HUES64 (cell line): ENCODE data around the gene ONECUT3.
A peak's percentile ranks its signal among the peaks of the same experiment; 100 is the strongest.

Experiments
- H3K27ac ChIP-seq: 2 replicates; pipeline ENCODE4 v1.7.0; 2013; ENCODE audit warnings: low read depth, low read length, inconsistent platforms
- H3K27me3 ChIP-seq: 2 replicates; pipeline ENCODE4 v1.6.1; 2013; ENCODE audit warnings: mild to moderate bottlenecking, low read length; ENCODE audit not compliant: insufficient read depth
- H3K36me3 ChIP-seq: 2 replicates; pipeline ENCODE4 v1.6.1; 2013; ENCODE audit warnings: mild to moderate bottlenecking, low read length; ENCODE audit not compliant: insufficient read depth
- H3K4me1 ChIP-seq: 2 replicates; pipeline ENCODE4 v1.6.1; 2013; ENCODE audit warnings: mild to moderate bottlenecking, low read length, moderate library complexity; ENCODE audit not compliant: insufficient read depth
- H3K4me3 ChIP-seq: 2 replicates; pipeline ENCODE4 v1.5.1; 2013; ENCODE audit warnings: mild to moderate bottlenecking, low read length, moderate library complexity
- H3K9ac ChIP-seq: 2 replicates; pipeline ENCODE4 v1.6.1; 2013; ENCODE audit warnings: mild to moderate bottlenecking, low read depth, low read length
- H3K9me3 ChIP-seq: 2 replicates; pipeline ENCODE4 v1.6.1; 2013; ENCODE audit warnings: low read depth, low read length; ENCODE audit not compliant: insufficient read depth
- WGBS: fragments of 150-250, 120-280 bp; methylation state at CpG from one replicate; pipeline ENCODE4 v1.1.7; 2013; ENCODE audit warnings: missing lambda C conversion rate; 5-methylcytosine and 5-hydroxymethylcytosine counted together

ONECUT3 gene

DNA sequence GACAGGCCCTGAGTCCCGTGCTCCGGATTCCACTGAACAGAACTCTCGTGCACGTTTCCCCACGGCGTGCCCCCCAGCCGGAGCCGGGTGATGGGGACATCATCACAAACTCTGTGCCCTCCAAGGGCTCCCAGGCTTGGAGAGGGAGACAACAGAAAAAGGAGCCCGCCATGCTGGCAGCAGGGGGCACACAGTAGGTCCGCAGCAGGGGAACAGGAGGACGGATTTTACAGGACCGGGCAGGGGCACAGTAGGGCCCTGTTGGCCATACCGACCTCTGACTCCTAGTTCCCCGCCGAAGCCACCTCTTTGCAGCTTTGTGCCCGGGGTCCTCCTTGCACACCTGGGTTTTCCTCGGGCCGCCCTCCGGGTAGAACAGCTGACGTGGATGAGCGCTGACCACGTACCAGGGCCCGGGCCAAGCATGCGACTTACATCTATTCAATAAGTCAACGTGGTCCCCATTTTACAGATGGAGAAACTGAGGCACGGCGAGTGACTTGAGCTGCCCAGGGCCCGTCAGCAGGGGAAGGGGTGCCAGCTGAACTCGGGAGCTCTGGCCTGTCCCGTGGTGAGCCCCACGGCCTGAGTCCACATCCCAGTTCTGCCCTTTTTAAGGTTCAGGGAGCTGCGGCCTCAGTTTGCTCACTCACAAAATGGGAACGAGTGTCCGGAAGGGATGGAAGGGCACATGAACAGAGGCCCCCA is 10.2 kb upstream of the ONECUT3 start:
- H3K36me3 ChIP-seq, result no peaks in the 10 kb centered on the region
- peaks cover 59% of the 10 kb centered on the region for H3K27me3 ChIP-seq

DNA sequence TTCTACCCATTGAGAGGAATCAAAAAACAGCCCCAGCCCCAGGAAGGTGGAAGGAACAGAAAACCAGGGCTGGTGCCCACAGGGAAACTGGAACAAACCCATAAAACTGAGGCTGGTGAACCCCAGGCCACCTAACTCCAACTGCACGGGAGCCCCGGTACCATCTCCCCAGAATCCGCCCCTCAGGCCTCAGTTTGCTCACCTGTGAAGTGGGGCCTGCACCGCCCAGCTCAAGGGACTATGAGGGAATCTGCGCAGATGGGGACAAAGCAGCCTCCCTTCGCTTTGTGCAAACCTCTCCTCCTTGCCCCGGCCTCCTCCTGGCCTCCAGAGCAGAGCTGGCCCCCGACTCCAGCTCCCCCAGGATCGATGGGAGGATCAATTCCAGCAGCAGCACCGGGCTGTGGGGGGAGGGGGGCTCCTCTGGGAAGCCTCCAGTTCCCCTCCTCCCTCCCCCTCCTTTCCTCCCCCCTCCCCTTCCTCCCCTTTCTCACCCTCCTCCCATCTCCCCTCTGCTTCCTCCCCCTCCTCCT is 9.1 kb upstream of the ONECUT3 start:
- H3K9me3 ChIP-seq, result no peaks in the 10 kb centered on the region
- no peak overlapping the region for H3K4me3 ChIP-seq
- H3K36me3 ChIP-seq, result no peaks in the 10 kb centered on the region
- 64% methylated on average over 8 of the region's 10 CpGs for WGBS
- peaks cover 11% of the 10 kb centered on the region; the same call in 1 of the 2 replicates for H3K4me1 ChIP-seq
- H3K27ac ChIP-seq, result no peak overlapping the region
- H3K27me3 ChIP-seq, result peaks cover 66% of the 10 kb centered on the region
- no peak overlapping the region for H3K9ac ChIP-seq

More for the DNA sequence above, 10.2 kb upstream of the ONECUT3 start:
- no peak overlapping the region for H3K9ac ChIP-seq
- H3K27ac ChIP-seq, result no peak overlapping the region
- WGBS, result 85% methylated on average over 34 of the region's 34 CpGs
- H3K4me1 ChIP-seq, result peaks cover 11% of the 10 kb centered on the region; the same call in 1 of the 2 replicates
- H3K9me3 ChIP-seq, result no peaks in the 10 kb centered on the region
- H3K4me3 ChIP-seq, result no peak overlapping the region

DNA sequence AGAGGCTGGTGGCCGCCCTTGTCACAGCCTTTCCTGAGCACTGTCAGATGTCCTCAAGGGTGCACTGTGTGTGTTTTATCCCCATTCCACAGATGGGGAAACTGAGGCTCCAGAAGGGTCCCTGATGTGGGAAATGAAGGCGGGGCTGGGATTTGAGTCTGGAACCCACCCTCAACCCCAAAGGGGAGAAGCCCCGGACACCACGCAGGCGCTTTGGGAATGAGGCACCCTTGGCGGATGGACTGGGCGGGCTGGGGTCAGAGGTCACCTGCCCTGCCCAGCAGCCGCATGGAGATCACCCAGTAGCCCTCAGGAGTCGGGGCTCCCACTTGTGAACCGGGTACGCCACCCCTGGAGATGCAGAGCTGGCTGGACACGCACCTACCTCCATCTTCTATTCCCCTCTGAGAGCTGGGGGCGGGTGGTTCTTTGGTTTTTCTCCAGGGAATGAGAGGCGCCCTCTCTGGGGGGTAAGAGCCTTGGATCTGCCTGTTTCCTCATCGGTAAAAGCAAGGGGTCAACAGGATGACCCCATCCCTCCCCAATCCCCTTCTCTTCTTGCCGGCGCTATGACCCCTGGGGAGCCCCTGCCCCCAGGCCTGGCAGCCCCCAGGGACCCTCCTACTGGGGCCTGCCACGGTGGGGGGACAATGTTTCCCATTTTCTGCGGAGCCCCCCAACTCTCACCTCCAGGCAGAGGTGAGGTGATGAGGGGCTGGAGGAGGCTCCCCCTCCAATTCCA is 8.3 kb upstream of the ONECUT3 start:
- H3K9me3 ChIP-seq, result no peaks in the 10 kb centered on the region
- H3K36me3 ChIP-seq, result no peaks in the 10 kb centered on the region
- peaks cover 11% of the 10 kb centered on the region; the same call in 1 of the 2 replicates for H3K4me1 ChIP-seq
- H3K9ac ChIP-seq, result no peak overlapping the region
- WGBS, result 17% methylated on average over 16 of the region's 19 CpGs
- H3K27ac ChIP-seq, result no peak overlapping the region
- peaks cover 74% of the 10 kb centered on the region for H3K27me3 ChIP-seq
- peak overlapping the region; percentile 30 for H3K4me3 ChIP-seq

DNA sequence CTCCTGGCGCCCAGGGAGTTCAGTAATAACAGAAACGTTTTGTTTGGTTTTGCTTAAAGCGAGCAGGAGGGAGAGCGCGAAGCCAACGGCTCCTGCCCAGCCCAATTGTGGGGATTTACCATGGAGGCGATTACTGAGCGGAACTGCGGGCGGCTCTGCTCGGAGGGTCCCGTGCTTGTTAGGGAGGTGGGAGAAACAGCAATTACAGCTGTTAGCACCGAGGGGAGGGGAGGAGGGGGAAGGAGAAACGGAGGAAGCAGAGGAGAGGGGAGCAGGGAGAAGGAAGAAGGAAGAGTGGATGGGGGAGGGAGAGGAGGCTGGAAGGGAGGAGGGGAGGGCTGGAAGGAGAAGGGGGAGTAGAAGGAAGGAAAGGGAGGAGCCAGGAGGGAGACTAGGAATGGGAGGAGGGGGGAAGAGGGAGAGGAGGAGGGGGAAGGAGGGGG is 7.7 kb upstream of the ONECUT3 start:
- H3K9ac ChIP-seq, result no peak overlapping the region
- no peaks in the 10 kb centered on the region for H3K36me3 ChIP-seq
- peaks cover 11% of the 10 kb centered on the region; the same call in 1 of the 2 replicates for H3K4me1 ChIP-seq
- H3K27ac ChIP-seq, result no peak overlapping the region
- H3K4me3 ChIP-seq, result peak overlapping the region; percentile 30
- WGBS, result 2% methylated on average over 14 of the region's 14 CpGs
- H3K27me3 ChIP-seq, result peaks cover 75% of the 10 kb centered on the region
- no peaks in the 10 kb centered on the region for H3K9me3 ChIP-seq

DNA sequence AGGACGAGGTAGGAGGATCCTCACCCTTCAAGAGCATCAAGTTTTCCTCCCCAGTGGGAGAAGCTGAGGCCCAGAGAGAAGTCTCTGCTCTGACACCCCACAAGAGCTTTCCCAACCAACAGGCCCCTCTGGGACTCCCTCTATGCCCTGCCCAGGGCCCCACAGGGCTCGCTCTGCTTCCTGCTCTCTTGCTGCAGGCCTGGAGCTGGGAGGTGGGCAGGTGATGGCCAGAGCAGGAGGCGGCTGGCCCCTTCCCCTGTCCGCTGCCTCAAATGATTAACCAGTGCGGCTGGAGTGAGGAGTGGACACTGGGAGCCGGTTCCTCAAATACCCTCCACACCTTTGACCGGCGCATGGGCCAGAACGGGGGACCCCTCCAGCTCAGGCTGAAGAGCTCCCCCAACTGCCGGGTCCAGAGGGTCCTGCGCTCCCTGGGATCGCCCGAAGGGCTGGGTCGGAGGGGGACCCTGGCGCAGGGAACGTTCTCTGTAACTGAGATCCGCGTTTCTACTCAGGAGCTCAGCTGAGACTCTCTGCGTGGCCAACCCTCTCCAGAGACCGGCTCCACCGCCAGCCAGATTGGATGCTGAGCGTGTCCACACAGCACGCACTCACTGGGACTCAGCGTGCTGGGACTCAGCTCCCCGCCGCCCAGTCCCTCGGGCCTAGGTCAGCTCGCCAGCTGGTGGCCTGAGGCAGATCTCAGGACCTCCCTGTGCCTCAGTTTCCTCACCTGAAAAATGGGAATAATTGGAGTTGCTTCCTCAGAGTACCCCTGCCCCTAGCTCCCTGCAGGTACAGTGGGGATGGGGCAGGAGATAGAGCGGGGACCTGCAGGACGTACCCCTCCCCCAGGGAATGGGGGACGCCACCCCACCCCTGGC is 6.7 kb upstream of the ONECUT3 start:
- Histone ChIP-seq H3K4me3 (peak overlapping the region; percentile 16; the same call in 1 of the 2 replicates), H3K4me1 (peaks cover 11% of the 10 kb centered on the region; the same call in 1 of the 2 replicates), H3K36me3 (no peaks in the 10 kb centered on the region), H3K9ac (no peak overlapping the region), H3K27ac (no peak overlapping the region), H3K27me3 (peaks cover 83% of the 10 kb centered on the region), H3K9me3 (no peaks in the 10 kb centered on the region)
- 4% methylated on average over 30 of the region's 31 CpGs for WGBS

DNA sequence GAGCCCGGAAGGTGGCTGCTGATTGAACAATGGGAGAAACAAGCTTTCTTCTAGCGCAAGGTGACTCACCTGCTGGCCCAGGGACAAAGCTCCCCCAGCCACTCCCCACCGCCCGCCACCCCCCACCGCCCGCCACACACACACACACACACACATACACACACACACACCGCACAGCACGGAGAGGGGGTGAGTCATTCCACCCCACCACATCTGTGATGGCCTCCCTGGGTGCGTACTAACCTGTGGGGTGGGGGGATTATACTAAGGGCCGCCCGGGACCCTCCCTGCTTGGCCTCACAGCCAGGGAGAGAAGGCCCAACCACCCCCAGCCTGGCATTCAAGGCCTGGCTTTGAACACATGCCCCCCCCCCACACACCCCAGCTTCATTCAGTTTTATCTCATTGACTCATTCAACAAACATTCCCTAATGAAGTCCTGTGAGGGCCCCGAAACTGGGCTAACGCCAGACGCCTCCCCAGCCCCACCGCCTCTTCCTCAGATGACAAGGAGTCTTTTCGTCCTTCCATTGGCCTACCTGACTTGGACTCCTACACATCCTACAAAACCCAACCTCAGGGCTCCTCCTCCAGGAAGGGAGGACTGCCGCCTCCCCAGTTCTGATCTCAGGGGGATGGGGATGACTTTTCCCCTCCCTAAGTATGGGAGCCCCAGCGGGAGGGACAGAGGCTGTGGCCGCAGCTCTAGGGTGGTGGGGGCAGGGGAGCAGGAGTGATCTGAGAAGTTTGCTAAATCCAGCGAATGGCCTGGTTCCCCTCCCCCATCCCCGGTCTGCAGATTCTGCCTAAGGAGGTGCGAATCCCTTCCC is 5.8 kb upstream of the ONECUT3 start:
- no peak overlapping the region for H3K9ac ChIP-seq
- H3K9me3 ChIP-seq, result no peaks in the 10 kb centered on the region
- H3K4me3 ChIP-seq, result peak overlapping the region; percentile 45
- H3K4me1 ChIP-seq, result peaks cover 11% of the 10 kb centered on the region; the same call in 1 of the 2 replicates
- no peak overlapping the region for H3K27ac ChIP-seq
- no peaks in the 10 kb centered on the region for H3K36me3 ChIP-seq
- H3K27me3 ChIP-seq, result peaks cover 88% of the 10 kb centered on the region
- WGBS, result 4% methylated on average over 12 of the region's 22 CpGs

DNA sequence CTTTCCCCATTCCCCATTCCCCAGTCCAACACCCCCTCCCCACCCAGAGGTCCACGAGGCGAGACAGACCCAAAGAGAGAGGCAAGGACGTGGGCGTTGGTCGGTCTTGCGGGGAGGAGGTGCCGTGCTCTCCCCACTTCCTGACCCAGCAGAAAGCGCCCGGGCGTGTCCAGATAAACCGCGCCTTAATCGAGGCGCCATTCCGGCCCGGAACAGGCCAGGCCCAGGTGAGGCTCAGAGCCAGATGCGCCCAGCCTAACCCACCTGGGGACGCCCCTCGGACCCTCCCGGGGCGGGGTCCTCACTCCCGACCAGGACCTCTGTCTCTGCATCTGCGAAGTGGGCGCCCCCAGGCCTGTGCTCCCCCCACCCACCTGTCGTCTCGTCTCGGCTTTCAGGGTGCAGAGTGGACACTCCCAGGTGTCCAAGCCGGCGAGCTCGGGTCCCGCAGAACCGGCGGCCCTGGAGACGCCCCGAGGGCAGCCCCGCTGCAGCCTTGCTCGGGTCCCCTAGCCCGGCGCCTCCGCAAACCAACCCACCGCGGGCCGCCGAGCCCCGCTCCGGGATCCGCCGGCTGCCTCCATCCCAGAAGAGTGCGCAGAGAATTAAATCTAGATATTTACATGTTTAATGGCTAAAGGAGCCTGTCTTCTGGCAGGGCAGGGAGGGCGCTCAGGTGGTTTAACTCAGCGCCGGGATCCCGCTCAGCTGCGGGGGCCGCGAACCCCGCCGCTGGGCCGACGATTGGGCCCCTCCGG is 5.0 kb upstream of the ONECUT3 start:
- H3K4me3 ChIP-seq, result peak overlapping the region; percentile 45
- no peaks in the 10 kb centered on the region for H3K9me3 ChIP-seq
- H3K27me3 ChIP-seq, result peaks cover 90% of the 10 kb centered on the region
- no peak overlapping the region for H3K27ac ChIP-seq
- H3K4me1 ChIP-seq, result peaks cover 11% of the 10 kb centered on the region; the same call in 1 of the 2 replicates
- no peak overlapping the region; the same call in 1 of the 2 replicates for H3K9ac ChIP-seq
- H3K36me3 ChIP-seq, result no peaks in the 10 kb centered on the region
- 1% methylated on average over 61 of the region's 61 CpGs for WGBS

DNA sequence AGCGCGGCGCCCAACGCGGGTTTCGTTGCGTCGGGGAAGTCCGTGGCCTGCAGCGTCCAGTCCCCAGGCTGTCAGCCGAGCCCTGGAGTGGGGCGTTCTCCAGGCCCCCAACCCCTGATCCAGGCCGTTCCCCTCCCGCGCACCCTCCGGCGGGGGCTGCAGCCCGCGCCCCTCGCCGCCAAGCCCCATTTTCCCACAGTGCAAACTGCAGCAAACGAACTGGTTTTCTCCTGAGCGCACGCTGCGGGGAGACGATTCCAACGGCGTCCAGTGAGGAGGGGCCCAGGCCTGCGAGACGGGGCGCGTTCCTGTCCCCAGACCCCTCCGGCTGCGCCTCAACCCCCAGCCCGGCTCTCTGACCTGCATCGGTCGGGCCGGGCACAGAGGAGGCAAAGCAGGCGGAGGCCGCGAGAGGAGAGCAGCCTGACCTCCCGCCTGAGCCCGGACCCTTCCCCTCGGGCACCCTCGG is 4.4 kb upstream of the ONECUT3 start:
- Histone ChIP-seq H3K9ac (no peak overlapping the region), H3K4me3 (peak overlapping the region; percentile 45; the same call in 1 of the 2 replicates), H3K36me3 (no peaks in the 10 kb centered on the region), H3K27ac (no peak overlapping the region), H3K27me3 (peaks cover 92% of the 10 kb centered on the region), H3K9me3 (no peaks in the 10 kb centered on the region), H3K4me1 (peaks cover 11% of the 10 kb centered on the region; the same call in 1 of the 2 replicates)
- 2% methylated on average over 45 of the region's 45 CpGs for WGBS

DNA sequence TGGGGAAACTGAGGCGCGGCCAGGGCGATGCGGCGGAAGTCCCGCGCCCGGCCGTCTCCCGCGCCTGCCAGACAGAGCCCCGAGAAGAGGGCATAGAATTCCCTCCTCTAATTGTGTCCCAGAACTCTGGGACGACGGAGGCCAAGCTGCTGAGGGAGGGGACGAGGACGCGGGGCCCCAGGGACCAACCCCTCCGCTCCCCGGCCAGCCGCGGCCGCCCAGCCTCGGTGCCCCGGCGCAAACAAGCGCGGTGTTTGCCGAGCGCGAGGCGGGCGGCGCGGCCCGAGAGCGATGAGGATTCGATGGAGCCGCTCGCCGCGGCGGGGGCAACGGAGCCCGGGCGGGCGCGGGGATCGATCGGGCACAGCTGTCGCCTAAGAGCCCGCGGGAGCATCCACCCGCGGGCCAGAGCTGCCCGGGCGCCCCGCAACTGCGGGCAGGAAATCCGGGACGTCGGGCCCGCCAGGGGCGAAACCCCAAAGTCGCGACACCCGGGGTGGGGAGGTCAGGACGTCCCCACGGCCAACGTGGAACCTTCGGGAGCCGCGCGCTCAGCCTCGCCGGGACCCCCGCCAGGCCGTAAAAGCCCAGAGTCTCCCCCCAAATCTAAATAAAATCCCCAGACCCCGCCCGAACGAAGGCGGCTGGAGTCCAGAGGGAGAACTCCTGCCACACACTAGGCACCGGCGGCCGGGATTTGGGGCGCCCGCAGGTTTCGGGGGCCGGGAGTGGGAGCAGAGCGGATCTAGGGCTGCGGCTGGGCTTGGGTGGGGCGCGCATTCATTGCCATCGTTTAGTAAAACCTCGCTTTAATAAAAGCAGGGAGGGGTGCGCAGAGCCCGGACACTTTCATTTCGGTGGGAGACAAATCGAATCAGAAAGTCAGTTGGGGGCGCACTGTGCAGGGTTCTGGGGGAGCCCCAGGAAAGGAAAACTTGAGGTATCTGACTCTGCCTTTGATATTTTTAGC is 3.6 kb upstream of the ONECUT3 start:
- Histone ChIP-seq H3K27ac (no peak overlapping the region), H3K4me3 (no peak overlapping the region)
- 4% methylated on average over 99 of the region's 99 CpGs for WGBS

More for the DNA sequence above, 3.6 kb upstream of the ONECUT3 start:
- no peaks in the 10 kb centered on the region for H3K9me3 ChIP-seq
- no peaks in the 10 kb centered on the region for H3K36me3 ChIP-seq
- H3K4me1 ChIP-seq, result peaks cover 11% of the 10 kb centered on the region; the same call in 1 of the 2 replicates
- H3K9ac ChIP-seq, result no peak overlapping the region
- H3K27me3 ChIP-seq, result peaks cover 93% of the 10 kb centered on the region
